T-helper 2 cell (primary cell): ENCODE data around the gene NPNT.

Source experiments
- DNase-seq, 5 experiments: peaks; one replicate each; pipeline versions ENCODE4 v3.0.0 to v3.0.0-alpha.2; 2012 to 2022

Gene NPNT

GRCh38 chr4:105917171-105917685 lies 22.0 kb downstream of the NPNT start:
- no peak for DNase-seq

DNA sequence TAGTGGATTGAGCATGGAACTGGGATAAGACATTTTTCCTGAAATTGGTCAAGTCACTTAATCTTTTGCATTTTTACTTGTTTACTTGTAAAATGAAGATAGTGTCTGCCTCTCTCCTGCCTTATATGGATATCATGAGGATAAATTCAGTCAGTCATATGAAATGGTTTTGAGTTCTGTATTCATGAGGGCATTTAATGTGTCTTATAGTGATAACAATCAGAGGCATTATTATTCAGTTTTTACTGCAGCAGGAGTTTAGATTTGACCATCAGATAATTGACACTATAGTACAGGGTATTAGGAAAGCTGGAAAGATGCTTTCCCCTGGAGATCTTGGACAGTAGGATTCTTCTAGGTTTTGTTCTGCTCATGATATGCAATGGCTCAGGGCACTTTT lies 26.0 kb downstream of the NPNT start:
- DNase-seq = no peak

GRCh38 chr4:105923497-105924238 lies 28.4 kb downstream of the NPNT start:
- no peak for DNase-seq

GRCh38 chr4:105924341-105924740 lies 29.1 kb downstream of the NPNT start:
- DNase-seq = no peak

- no peak for DNase-seq
These were observed 35.4 kb downstream of the NPNT start for GRCh38 chr4:105930698-105931097.

GRCh38 chr4:105933083-105933482 lies 37.8 kb downstream of the NPNT start:
- DNase-seq = no peak

DNA sequence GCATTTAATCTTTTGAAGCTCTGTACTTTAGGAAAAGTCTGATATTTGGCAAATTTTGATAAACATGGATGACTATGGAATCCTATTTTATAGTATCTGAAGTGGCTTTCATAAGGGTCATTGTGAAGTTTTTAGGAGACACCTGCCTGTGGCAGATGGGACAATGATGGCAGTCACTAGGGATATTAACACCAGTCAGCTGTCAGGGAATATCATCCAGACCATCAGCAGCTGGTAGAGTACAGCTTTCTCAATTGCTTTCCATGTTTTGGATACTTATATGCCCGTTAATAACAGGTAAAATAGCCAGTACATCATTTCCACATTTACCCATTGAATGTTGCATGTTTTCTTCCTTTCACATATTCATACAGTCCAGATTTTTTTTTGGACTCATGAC lies 39.1 kb downstream of the NPNT start:
- DNase-seq = no peak

GRCh38 chr4:105936901-105937300 lies 41.6 kb downstream of the NPNT start:
- DNase-seq = no peak

- no peak for DNase-seq
These were observed 42.5 kb downstream of the NPNT start for GRCh38 chr4:105937759-105938158.

DNA sequence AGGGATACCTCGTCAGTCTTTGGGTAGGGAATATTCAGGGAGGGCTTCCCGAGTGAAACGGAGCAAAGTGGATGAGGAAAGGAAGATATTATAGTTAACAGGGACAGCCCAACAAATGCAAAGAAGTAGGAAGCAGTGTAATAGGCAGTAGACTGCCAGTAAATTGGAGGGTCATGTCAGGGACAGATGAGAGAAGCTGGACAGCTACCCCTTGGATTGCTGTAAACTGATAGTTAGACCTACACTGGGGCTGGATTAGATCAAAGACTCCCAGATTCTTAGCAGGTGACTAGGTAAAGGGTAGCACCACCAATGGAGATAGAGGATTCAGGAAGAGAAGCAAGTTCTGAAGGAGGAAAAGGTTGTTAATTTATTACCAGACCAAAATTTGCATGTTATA lies 48.0 kb downstream of the NPNT start:
- no peak for DNase-seq

- DNase-seq = no peak
These were observed 49.3 kb downstream of the NPNT start for GRCh38 chr4:105944540-105944939.

- no peak for DNase-seq
These were observed 51.5 kb downstream of the NPNT start for GRCh38 chr4:105946771-105947170.

GRCh38 chr4:105950701-105951100 lies 55.4 kb downstream of the NPNT start:
- DNase-seq = no peak

- DNase-seq = peak in 1 of 5 experiments; percentile 13
These were observed 55.9 kb downstream of the NPNT start for GRCh38 chr4:105951198-105951597.

DNA sequence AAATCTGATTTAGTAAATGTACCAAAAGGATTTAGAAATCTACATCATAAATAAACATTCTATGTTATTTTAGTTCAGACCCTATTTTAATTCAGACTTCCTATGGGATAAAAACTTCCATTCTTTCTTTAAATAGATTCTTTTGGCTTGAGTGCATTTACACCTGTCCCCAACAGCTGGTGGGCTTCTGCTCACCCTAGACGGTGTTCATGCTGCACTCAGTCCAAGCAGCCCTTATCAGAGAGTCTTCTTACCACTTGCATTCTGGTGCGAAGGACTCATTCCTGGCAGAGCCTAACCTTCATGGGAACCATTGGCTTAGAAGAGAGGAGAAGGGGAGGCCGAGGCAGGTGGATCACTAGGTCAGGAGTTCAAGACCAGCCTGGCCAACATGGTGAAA lies 57.3 kb downstream of the NPNT start:
- DNase-seq = no peak

- no peak for DNase-seq
These were observed 61.3 kb downstream of the NPNT start for GRCh38 chr4:105956569-105956968.

GRCh38 chr4:105957680-105958079 lies 62.4 kb downstream of the NPNT start:
- no peak for DNase-seq

GRCh38 chr4:105963461-105964400 lies 68.5 kb downstream of the NPNT start:
- DNase-seq = no peak

DNA sequence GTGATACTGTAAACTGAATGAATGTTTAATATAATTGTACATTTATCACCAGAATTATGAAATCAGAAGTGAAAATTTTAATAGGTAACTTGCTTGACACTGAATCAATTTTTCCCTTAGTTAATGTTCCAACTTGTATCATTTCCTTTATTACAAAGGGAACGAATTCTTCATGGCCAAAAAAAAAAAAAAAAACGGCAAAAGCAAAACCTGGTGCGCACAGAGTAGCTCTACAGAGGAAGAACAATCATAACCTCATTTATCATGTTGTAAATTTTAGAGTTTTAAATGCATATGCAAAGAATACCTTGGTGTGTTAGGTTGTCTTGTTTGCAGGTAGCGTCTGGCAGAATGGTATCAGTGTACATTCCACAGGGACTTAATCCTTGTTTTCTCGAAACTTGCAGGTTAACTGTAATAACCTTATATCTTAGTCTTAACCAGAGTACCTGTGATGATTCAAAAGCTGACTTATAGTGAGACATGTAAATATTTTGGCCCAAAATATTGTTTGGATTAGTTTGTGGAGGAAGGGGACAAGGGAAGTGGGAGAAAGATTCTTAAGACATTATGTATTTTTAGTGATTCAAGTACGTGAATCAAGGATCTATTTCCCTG lies 70.0 kb downstream of the NPNT start:
- no peak for DNase-seq

DNA sequence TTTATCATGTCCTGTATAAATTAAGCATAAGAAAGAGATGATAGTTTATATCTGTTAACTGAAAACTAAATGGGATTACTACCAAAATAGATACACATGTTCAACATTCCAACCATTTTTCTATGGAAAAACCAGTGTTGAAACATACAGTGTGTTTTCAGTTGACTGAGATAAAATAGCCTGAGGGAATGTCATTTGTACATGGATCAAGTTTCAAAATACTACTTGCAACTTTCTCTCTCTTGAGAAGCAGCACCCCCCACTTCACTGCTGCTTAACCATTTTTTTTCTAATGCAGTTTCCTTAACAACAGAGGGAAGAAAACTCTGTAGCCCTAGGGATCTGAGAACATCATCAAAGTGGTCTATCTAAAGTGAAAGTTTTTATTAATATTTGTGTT lies 70.8 kb downstream of the NPNT start:
- DNase-seq = no peak

DNA sequence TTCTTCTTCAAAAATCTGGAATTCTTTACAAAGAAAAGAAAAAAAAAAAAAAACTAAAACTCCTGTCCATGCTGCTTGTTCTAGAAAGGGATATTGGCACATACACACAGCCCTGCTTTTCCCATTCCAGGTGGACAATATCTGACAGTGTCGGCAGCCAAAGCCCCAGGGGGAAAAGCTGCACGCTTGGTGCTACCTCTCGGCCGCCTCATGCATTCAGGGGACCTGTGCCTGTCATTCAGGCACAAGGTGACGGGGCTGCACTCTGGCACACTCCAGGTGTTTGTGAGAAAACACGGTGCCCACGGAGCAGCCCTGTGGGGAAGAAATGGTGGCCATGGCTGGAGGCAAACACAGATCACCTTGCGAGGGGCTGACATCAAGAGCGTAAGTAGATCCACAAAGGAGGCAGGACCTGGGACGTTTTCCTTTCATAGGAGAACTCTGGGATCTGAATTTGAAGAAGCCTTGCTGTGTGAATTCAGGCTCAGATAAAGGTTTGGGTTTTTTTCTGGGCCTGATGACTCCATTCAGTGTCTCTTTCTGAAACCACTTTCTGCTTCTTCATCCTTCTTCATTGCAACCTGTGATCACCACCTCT lies 71.9 kb downstream of the NPNT start:
- no peak for DNase-seq

- DNase-seq = no peak
These were observed 74.3 kb downstream of the NPNT start for GRCh38 chr4:105969575-105969974.

DNA sequence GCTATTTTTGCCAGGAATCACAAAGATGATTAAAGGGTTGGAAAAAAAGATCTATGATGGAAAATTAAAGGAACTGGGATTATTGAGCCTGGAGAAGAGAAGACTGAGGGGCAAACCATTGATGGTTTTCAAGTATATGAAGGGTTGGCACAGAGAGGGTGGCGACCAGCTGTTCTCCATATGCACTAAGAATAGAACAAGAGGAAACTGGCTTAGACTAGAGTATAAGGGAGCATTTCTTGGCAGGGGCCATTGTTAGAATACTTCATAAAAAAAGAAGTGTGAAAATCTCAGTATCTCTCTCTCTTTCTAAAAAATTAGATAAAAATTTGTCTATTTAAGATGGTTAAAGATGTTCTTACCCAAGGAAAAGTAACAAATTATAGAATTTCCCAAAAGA lies 75.1 kb downstream of the NPNT start:
- DNase-seq = no peak
